GM10847 (cell line): ENCODE data around the gene SLC6A3.

Source experiments
- POLR2A ChIP-seq: IDR thresholded peaks from 2 replicates; pipeline ENCODE4 v1.6.1; 2011; ENCODE audit not compliant: insufficient read length; ENCODE audit errors: extremely low read depth

SLC6A3 gene

DNA sequence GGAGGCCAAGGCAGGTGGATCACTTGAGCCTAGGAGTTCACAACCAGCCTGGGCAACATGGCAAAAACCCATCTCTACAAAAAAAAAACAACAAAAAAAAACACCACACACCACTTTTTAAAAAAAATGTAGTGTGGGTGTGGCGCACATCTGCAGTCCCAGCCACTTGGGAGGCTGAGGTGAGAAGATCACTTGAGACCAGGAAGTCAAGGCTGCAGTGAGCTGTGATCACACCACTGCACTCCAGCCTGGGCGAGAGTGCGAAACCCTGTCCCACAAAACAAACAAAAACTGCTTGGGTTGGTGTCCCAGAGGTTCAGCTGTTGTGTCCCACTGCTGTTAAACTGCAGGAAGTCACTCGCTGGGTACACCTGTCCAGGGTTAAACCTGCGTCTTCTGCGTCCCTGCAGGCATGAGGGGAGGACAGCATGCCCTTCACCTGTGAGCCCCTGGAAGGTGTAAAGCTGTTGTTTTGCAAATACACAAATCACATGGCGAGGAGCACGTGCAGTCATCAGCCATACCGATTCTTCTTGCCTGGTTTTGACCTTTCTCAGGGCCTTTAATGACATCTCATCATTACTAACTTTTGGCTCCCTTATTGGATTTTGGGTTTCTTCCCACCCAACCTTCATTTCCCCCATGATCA is 71.1 kb downstream of the SLC6A3 start:
- TF ChIP-seq POLR2A: no peak

DNA sequence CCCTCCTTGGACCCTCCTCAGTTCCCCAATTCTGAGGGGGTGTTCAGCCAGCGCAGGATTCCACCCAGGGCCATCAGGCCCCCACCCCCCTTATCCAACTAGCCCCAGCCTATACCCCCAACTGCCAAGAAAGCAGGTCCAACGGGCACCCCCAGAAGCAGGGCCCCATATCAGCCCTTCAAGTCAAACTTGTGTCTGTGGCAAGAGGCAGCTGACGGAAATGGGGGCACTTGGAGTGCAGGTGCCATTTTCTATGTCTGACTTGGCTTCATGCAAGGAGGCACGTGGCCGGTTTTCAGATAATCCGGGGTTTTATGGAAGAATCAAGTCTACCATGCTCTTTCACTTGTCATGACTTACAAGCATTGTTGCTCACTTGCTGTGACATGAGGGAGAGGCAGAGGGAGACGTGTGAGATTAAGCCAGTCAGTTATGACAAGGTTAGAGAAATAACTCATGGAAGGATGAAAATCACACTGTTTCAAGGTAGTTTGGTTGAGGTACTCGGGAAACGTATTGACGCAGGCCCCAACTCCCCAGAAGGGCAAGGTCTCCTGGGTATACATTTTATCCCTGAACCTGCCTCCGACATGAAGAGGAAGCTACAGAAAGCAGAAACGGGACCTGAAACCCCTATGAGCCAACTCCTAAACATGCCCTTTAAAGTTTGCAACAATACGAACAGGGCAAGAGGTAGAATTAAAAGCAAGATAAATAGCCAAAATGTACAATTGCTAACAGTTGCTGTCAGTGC is 73.8 kb downstream of the SLC6A3 start:
- TF ChIP-seq POLR2A: no peak

DNA sequence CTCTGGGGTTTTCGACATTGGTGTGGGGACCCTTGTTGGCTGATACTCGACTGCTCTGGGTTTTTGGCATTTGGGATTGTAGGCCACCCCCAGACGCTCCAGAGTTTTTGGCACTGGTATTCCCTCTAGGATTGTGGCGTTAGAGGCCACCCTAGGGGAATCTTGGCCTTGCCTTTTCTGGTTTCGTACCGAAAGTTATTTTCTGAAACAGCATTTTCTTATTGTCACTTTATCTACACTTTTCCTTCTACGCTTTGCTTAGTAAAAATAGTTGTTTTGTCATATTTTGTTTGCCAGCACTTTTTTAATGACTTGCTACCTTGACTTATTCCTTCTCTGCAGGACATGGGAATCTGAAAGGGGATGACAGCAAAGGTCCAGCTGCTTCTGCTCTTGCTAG is 75.2 kb downstream of the SLC6A3 start:
- no peak for TF ChIP-seq POLR2A

DNA sequence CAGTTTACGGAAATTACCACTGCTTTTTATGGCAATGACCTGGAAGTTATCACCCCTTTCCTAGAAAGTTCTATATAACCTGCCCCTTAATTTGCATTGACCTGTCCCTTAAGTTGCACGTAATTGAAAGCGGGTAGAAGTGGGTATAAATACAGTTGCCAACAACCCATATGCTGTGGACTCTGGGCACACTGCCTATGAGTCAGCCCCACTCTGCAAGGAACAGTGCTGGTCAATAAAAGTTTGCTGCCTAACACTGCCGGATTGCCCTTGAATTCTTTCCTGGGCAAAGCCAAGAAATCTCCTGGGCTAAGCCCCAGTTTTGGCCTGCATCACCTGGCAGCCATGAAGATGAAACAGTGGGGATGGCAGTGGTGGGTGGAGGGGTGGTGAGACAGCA is 76.5 kb downstream of the SLC6A3 start:
- no peak for TF ChIP-seq POLR2A

DNA sequence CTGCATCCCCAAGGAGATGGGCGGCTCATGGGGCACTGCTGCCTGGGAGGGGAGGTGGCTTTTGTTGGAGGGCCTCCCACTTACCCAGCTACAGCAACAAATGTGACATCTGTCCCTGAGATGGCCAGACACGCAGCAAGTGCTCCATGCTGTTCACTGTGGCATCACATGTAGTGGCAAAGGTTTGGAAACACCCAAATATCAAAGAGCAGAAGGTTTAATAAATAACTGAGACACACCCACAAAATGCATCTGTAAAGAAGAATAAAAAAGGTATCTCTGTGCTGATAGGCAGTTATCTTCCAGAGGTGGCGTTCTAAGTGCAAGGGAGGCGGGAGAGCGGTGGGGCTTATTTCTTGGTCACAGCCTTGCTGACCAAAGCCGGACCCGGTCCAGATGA is 77.0 kb downstream of the SLC6A3 start:
- TF ChIP-seq POLR2A: no peak

DNA sequence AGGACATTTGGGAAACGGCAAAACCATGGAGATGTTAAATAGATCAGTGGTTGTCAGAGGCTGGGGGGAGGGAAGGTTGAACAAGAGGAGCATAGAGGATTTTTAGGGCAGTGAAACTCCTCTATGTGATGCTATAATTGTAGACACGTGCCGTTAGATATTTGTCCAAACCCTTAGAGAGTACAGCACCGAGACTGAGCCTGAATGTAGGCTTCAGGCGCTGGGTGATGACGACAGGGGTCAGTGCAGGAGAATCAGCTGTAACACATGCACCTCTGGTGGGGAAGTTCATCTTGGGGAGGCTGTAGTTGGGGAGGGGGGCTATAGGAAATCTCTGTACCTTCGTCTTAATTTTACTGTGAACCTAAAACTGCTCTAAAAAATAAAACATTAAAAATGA is 78.1 kb downstream of the SLC6A3 start:
- no peak for TF ChIP-seq POLR2A

DNA sequence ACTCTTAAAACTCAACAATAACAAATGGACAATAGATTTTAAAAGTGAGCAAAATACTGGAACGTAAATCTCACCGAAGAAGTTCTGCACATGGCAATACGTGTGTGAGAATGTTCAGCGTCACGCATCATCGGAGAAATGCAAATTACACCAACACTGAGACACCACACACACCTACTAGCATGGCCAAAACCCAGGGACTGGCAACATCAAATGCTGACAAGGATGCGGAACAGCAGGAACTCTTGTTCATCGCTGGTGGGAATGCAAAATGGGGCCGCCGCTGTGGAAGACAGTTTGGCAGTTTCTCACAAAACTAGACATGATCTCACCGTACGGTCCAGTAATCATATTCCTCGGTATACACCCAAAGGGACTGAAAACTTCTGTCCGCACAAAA is 78.7 kb downstream of the SLC6A3 start:
- TF ChIP-seq POLR2A: no peak

DNA sequence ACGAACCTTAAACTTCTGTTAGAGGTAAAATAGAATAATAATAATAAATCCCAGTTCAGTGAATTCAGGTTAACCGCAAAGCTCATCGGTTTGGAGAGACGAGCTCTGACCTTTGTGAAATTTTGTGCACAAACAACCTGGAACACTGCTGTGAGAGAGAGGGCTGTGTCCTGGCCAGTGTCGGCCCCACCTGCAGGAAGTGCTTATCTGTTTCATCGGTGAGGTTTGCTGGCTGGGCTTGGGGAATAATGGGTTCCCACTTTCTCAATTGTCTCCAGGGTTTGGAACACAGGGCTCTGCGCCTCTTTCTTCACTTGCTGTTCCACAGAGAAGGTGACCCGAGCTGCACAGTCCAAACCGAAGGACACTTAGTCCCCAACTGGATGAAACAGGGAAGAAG is 81.0 kb downstream of the SLC6A3 start:
- TF ChIP-seq POLR2A: no peak

DNA sequence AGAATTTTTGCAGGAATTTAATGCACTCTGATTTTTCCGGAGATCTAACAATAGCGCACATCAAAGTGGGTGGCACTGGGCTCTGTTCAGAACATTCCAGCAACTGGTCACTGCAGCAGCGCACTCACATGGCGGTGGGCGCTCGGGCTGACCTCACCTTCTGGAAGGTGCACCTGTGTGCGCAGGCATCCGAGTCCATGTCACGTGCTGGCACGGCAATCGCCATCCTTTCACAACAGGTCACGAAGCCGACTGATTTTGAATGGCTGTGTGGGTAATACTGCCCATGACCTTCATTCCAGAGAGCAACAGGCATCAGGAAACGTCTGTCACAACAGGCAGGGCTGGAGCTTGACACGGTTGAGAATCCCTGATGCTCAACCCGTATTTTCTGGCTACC is 81.7 kb downstream of the SLC6A3 start:
- no peak for TF ChIP-seq POLR2A

DNA sequence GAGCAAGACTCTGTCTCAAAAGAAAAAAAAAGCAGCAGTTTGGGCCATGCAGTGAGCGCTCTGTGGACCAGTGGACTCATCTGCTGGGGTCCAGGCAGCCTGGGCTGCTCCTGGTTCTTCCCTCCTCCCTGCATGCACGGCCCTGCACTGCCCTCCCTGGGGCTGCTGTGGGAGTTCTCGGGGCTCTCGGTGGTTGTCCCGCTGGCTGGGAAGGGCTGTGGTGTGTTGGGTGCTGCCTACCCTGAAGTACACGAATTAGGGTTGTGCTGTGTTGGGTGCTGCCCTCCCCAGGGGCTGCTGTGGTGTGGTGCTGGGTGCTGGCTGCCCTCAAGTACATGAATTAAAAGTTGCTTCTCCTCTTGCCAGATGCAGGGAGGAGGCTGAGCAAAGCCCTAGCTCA is 82.1 kb downstream of the SLC6A3 start:
- no peak for TF ChIP-seq POLR2A

DNA sequence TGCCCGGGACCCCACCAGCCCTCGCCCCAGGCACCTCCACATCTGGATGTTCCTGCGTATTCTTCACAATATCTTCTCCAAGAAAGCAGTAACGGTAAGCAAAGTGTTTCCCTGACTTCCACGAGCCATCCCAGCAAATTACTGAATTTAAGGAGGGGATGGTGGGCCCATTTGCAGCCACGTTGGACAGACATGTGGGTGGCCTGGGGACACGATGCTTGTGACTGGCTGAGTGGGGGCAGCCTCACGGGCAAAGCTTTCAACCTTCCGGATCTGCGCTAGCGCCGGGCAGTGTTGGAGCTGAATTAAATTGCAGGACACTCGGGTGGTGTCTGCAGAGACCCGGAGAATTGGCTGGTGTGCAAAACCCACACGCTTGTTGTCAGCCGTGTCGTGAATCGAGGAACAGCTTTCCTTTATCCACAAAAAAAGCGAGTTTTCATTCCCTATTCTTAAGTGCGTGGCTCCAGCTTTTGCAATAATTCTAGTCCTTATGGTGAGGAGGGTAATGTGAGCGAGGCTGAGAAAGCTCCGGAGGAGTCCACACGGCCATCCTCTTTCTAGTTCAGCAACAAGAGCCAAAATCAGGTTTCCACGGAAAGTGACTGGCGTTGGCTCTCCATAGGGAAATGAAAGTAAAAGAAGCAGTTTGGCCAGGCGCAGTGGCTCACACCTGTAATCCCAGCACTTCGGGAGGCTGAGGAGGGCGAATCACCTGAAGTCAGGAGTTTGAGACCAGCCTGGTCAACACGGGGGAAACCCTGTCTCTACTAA is 82.8 kb downstream of the SLC6A3 start:
- no peak for TF ChIP-seq POLR2A

DNA sequence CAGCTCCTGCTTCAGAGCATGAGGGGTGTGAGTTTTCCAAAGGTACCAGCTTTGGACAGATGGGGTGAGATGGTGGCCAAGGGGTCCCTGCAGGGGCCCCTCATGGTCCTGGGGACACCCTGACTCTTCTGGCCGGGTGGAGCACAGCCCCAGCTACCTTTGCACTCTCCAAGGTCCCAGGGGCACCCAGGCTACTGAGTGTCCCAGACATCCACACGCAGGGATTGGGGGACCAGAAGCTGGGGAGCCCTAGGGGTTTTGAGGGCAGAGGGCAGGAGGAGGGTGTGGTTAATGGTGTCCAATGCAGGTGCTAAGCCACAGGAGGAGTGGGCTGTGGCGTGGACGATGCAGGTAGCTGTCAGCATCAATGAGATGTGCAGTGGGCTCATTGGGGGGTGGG is 84.4 kb downstream of the SLC6A3 start:
- TF ChIP-seq POLR2A: no peak

DNA sequence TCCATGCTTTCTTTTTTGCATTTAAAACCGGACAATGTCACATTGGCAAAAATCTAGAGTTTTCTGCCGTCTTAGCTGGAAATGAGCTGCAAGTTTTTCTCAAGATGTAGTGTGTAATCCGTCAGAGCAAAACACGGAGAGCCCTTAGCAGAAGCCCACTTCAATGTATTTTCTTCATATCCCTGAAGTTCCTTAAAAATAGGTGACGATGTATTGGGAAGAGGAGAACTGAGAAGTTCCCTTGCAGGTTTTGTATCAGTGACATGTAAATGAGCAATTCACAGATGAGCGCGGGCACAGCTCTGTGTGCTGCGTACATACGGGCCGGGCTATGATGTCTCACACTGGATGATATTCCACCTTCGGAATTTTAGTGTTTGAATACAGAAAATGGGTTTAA is 85.5 kb downstream of the SLC6A3 start:
- TF ChIP-seq POLR2A: no peak

DNA sequence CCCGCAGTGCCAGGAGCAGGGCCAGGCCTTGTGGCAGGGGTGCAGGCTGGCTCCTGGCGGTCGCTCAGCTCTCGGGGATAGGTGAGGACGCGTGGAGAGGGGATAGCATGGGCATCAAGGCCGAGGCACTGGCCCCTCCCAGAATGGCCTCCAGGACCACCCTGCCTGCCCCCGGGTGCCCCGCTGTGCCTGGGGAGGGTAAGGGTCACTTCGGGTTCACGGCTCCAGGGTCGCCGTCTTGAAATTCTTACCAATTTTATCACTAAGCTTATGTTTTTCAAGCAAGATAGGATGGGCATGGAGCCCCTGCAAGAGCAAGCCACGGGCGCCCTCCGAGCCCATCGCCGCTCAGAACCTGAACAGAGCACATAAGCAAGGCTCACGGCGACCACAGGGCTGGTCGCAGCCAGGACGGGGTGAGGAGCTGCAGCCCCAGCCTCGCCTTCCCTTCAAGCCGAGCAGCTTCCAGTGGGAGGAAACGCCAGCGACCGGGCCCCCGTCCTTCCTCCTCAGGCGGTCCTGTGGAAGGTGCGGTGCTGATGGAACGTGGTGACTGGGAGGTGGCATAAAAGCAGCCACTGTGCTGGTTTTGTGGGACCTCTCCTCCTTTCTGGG is 86.1 kb downstream of the SLC6A3 start:
- no peak for TF ChIP-seq POLR2A

DNA sequence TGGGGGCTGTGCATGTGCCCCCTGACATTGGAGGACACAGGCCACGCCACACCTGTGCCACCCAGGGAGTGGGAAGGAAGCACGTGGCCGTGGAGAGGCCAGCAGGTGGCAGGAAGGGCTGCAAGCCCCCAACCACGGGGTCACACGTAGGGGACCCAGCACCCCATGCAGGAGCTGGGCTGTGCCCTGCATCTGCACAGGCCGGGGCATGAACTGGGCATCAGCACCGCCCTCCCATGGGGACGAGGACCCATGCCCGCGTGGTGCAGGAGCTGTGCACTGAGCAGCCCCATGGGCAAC is 86.6 kb downstream of the SLC6A3 start:
- TF ChIP-seq POLR2A: no peak

DNA sequence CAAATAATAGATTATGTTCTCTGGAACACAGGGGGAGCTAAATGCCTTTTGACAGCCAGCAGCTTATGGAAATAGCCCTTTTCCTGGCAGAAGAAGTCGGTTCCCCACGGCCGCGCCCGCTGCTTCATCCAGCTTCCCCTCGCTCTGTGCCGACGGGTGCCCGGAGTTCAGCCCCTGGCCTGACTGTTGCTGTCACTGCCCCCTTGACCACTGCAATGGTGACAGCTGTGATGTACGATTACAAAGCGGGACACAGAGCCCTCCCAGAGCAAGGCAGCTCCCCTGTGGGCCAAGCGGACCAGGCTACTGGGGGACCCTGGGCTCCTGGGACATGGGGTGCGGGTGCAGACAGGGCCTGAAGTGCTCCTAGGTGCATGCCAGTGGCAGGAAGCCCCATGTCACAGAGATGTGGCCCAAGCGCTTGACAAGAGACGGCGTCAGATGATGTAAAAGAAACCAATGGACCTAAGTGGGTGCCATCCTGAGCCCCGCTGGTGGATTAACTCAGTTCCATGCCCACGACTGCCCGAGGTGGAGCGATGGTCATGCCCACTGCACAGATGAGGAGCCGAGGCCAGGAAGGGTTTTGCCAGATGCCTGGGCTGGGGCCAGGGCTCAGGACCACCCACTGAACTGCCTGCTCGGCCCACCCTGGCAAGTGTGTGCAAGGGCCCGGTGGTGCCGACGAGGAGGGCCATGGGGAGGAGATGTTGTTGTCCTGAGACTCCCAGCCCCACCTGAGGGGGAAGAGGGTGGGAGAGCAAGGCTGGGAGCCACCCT is 87.1 kb downstream of the SLC6A3 start:
- no peak for TF ChIP-seq POLR2A
